HG03565 (cell line): Measurements from ENCODE around the gene GP9.
"Not testable (repeated sequence)": the region's sequence is repeated elsewhere in the genome, so short reads cannot be mapped to it uniquely, and the experiment has no call there.

ENCODE experiments used
- ATAC-seq: cut with Tn5 transposase; IDR thresholded peaks from one replicate; pipeline ENCODE4 v1.9.1; 2021; ENCODE audit warnings: mild to moderate bottlenecking, moderate library complexity; ENCODE audit not compliant: unreplicated experiment

The GP9 gene

GRCh38 chr3:129106866-129107565 is 46.4 kb downstream of the GP9 start:
- no peak for ATAC-seq

- no peak for ATAC-seq
Measured at GRCh38 chr3:129107793-129108192, 47.2 kb downstream of the GP9 start.

GRCh38 chr3:129111076-129111780 is 50.6 kb downstream of the GP9 start:
- ATAC-seq = not testable (repeated sequence)
